SK-N-SH treated with all-trans-retinoic acid at 6 μM for 48 hours (cell line): ENCODE data around the gene SPANXN5.
"Not testable (repeated sequence)": the region's sequence is repeated elsewhere in the genome, so short reads cannot be mapped to it uniquely, and the experiment has no call there.

Experiments
- ATAC-seq: fragments of 200-7000 bp; cut with Tn5 transposase; 3 replicates; pipeline ENCODE4 v1.9.1; 2020; ENCODE audit warnings: mild to moderate bottlenecking, moderate library complexity
- ARNTL ChIP-seq: fragments of 450-650 bp; formaldehyde crosslinking; IDR thresholded peaks from 2 replicates; pipeline ENCODE4 v1.5.0; 2020; ENCODE audit warnings: low read depth, mild to moderate bottlenecking, moderate library complexity, borderline replicate concordance
- BACH2 ChIP-seq: fragments of 250-450 bp; sonication (Bioruptor Pico); IDR thresholded peaks from 2 replicates; pipeline ENCODE4 v1.9.0; 2021; ENCODE audit warnings: mild to moderate bottlenecking, borderline replicate concordance
- CSDC2 ChIP-seq: fragments of 250-450 bp; sonication (Bioruptor Pico); IDR thresholded peaks from 2 replicates; pipeline ENCODE4 v1.5.0; 2020; ENCODE audit warnings: mild to moderate bottlenecking, moderate library complexity
- ESRRG ChIP-seq: fragments of 250-450 bp; sonication (Bioruptor Pico); IDR thresholded peaks from 2 replicates; pipeline ENCODE4 v1.6.1; 2021; ENCODE audit warnings: mild to moderate bottlenecking
- GLIS3 ChIP-seq: fragments of 250-450 bp; sonication (Bioruptor Pico); IDR thresholded peaks from 2 replicates; pipeline ENCODE4 v1.5.0; 2020; ENCODE audit warnings: mild to moderate bottlenecking, moderate library complexity
- ISL1 ChIP-seq: fragments of 250-450 bp; sonication (Bioruptor Pico); IDR thresholded peaks from 2 replicates; pipeline ENCODE4 v2.1.2; 2022; ENCODE audit warnings: mild to moderate bottlenecking, moderate library complexity
- PPARA ChIP-seq: fragments of 250-450 bp; sonication (Bioruptor Pico); IDR thresholded peaks from 2 replicates; pipeline ENCODE4 v1.5.0; 2020; ENCODE audit warnings: mild to moderate bottlenecking, borderline replicate concordance
- SNAI2 ChIP-seq: fragments of 250-450 bp; sonication (Bioruptor Pico); IDR thresholded peaks from 2 replicates; pipeline ENCODE4 v1.5.0; 2020; ENCODE audit warnings: mild to moderate bottlenecking, moderate library complexity
- TCF4 ChIP-seq: fragments of 250-450 bp; sonication (Bioruptor Pico); IDR thresholded peaks from 2 replicates; pipeline ENCODE4 v1.8.0; 2021; ENCODE audit warnings: mild to moderate bottlenecking, moderate library complexity, borderline replicate concordance
- TOX ChIP-seq: fragments of 250-450 bp; sonication (Bioruptor Pico); IDR thresholded peaks from 2 replicates; pipeline ENCODE4 v1.8.0; 2021; ENCODE audit warnings: mild to moderate bottlenecking, moderate library complexity, borderline replicate concordance
- ZC3H10 ChIP-seq: fragments of 250-450 bp; sonication (Bioruptor Pico); IDR thresholded peaks from 2 replicates; pipeline ENCODE4 v1.5.1; 2021; ENCODE audit warnings: mild to moderate bottlenecking, moderate library complexity
- ZFP3 ChIP-seq: fragments of 250-450 bp; sonication (Bioruptor Pico); IDR thresholded peaks from 2 replicates; pipeline ENCODE4 v1.5.0; 2020; ENCODE audit warnings: mild to moderate bottlenecking, moderate library complexity
- ZFP30 ChIP-seq: fragments of 450-650 bp; formaldehyde crosslinking; IDR thresholded peaks from 2 replicates; pipeline ENCODE4 v1.5.0; 2022; ENCODE audit warnings: mild to moderate bottlenecking, moderate library complexity
- ZNF565 ChIP-seq: fragments of 450-650 bp; formaldehyde crosslinking; conservative IDR thresholded peaks from 2 replicates; pipeline ENCODE4 v1.5.0; 2020; ENCODE audit warnings: low read depth, mild to moderate bottlenecking, moderate library complexity
- ZNF70 ChIP-seq: fragments of 450-650 bp; formaldehyde crosslinking; IDR thresholded peaks from 2 replicates; pipeline ENCODE4 v1.5.0; 2020; ENCODE audit warnings: mild to moderate bottlenecking, moderate library complexity
- TF ChIP-seq, protein P1 (sequence below): fragments of 250-450 bp; sonication (Bioruptor Pico); IDR thresholded peaks from 2 replicates; pipeline ENCODE4 v1.8.0; 2020; ENCODE audit warnings: mild to moderate bottlenecking, moderate library complexity, borderline replicate concordance
- TF ChIP-seq, protein P2 (sequence below): fragments of 250-450 bp; sonication (Bioruptor Pico); IDR thresholded peaks from 2 replicates; pipeline ENCODE4 v1.5.1; 2020; ENCODE audit warnings: low read depth, mild to moderate bottlenecking, moderate library complexity
- TF ChIP-seq, protein P3 (sequence below): fragments of 250-450 bp; sonication (Bioruptor Pico); IDR thresholded peaks from 2 replicates; pipeline ENCODE4 v1.8.0; 2021; ENCODE audit warnings: low read depth, mild to moderate bottlenecking, moderate library complexity, borderline replicate concordance
- TF ChIP-seq, protein P4 (sequence below): fragments of 250-450 bp; sonication (Bioruptor Pico); IDR thresholded peaks from 2 replicates; pipeline ENCODE4 v1.5.0; 2020; ENCODE audit warnings: mild to moderate bottlenecking, moderate library complexity

SPANXN5 gene, protein sequence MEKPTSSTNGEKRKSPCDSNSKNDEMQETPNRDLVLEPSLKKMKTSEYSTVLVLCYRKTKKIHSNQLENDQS

DNA sequence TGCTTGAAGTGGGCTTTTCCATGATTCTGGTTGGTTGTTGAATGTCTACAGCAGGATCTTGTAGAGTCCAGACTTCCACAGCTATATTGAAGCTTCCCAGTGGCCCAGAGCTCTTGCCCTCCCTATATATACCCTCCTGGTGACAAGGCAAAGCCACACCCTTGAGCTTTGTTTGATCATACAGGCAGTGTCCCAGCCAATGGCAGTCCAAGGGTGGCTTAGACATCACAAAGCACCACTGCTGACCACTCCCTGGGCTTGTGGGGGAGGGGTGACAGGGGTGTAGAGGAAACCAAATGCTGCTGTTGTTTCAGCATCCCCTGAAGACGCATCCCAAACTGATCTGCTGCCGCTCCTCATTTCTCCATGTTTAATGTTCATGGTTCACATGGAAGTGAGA lies at the start of gene SPANXN5:
TSS of gene SPANXN5 (minus strand) at position 101 of the 400 bp plus-strand sequence. CDS start at position 22, 79 bp downstream.
- not testable (repeated sequence) for ATAC-seq

DNA sequence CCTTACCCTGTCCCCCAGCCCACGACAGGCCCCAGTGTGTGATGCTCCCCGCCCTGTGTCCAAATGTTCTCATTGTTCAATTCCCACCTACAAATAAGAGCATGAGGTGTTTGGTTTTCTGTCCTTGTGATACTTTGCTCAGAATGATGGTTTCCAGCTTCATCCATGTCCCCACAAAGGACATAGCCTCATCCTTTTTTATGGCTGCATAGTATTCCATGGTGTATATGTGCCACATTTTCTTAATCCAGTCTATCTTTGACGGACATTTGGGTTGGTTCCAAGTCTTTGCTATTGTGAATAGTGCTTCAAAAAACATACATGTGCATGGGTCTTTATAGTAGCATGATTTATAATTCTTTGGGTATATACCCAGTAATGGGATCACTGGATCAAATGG lies 46.4 kb upstream of the SPANXN5 start:
- ATAC-seq: not testable (repeated sequence)

DNA sequence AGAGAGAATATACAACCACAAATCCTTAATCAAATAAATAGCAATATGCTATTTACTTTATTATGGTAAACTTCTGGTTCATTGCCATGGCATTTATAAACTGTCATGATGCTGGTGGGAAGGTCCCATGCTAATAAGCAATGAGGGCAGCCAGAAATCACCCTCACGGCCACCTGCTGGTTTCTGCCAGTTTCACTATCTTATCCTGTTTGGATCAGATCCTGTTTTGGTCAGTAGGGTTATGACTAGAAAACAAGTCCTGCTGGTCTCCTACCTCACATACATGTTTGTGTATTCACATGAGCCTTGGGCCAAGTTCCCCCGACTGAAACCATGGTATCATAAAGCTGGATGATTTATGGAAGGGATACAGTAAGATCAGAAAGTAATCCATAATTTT lies 41.9 kb upstream of the SPANXN5 start:
- no peak for ATAC-seq
- TF ChIP-seq, protein P1, sequence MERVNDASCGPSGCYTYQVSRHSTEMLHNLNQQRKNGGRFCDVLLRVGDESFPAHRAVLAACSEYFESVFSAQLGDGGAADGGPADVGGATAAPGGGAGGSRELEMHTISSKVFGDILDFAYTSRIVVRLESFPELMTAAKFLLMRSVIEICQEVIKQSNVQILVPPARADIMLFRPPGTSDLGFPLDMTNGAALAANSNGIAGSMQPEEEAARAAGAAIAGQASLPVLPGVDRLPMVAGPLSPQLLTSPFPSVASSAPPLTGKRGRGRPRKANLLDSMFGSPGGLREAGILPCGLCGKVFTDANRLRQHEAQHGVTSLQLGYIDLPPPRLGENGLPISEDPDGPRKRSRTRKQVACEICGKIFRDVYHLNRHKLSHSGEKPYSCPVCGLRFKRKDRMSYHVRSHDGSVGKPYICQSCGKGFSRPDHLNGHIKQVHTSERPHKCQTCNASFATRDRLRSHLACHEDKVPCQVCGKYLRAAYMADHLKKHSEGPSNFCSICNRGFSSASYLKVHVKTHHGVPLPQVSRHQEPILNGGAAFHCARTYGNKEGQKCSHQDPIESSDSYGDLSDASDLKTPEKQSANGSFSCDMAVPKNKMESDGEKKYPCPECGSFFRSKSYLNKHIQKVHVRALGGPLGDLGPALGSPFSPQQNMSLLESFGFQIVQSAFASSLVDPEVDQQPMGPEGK: no peak
- TF ChIP-seq ISL1 (no peak), ZC3H10 (CRISPR knock-in tag) (no peak), ZNF70 (no peak), ZFP3 (CRISPR knock-in tag) (no peak), ZNF565 (CRISPR knock-in tag) (no peak), ARNTL (no peak)
- TF ChIP-seq, all 23 proteins: peak for 0

DNA sequence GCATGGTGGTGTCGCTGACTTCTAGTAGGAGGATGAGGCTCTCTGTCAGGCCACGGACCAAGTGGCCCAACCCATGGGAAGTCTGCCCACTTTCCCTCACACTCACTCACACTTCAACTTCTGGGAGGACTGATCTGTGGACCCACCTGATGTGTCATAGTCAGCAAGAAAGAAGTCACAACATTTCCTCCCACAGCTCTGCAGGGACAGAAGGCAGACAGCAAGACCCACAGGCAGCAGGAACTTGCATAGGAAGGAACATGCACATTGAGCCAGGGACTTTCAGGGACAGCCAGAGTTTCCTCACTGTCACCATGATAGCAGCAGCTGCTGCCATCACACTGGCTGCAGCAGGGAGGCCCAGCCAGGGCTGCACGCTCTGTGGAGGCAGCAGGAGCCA lies 33.3 kb upstream of the SPANXN5 start:
- ATAC-seq: no peak
- no peak for TF ChIP-seq SNAI2 (CRISPR knock-in tag)
- TF ChIP-seq ZFP30 (CRISPR knock-in tag): no peak
- TF ChIP-seq, protein P2, sequence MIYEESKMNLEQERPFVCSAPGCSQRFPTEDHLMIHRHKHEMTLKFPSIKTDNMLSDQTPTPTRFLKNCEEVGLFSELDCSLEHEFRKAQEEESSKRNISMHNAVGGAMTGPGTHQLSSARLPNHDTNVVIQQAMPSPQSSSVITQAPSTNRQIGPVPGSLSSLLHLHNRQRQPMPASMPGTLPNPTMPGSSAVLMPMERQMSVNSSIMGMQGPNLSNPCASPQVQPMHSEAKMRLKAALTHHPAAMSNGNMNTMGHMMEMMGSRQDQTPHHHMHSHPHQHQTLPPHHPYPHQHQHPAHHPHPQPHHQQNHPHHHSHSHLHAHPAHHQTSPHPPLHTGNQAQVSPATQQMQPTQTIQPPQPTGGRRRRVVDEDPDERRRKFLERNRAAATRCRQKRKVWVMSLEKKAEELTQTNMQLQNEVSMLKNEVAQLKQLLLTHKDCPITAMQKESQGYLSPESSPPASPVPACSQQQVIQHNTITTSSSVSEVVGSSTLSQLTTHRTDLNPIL: no peak
- no peak for TF ChIP-seq ARNTL
- no peak for TF ChIP-seq ESRRG (CRISPR knock-in tag)
- no peak for TF ChIP-seq TCF4 (CRISPR knock-in tag)
- TF ChIP-seq, protein P1: no peak
- no peak for TF ChIP-seq GLIS3 (CRISPR knock-in tag)
- no peak for TF ChIP-seq CSDC2 (CRISPR knock-in tag)
- TF ChIP-seq, protein P3, sequence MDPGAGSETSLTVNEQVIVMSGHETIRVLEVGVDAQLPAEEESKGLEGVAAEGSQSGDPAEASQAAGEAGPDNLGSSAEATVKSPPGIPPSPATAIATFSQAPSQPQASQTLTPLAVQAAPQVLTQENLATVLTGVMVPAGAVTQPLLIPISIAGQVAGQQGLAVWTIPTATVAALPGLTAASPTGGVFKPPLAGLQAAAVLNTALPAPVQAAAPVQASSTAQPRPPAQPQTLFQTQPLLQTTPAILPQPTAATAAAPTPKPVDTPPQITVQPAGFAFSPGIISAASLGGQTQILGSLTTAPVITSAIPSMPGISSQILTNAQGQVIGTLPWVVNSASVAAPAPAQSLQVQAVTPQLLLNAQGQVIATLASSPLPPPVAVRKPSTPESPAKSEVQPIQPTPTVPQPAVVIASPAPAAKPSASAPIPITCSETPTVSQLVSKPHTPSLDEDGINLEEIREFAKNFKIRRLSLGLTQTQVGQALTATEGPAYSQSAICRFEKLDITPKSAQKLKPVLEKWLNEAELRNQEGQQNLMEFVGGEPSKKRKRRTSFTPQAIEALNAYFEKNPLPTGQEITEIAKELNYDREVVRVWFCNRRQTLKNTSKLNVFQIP (CRISPR knock-in tag): no peak
- no peak for TF ChIP-seq ISL1
- TF ChIP-seq PPARA (CRISPR knock-in tag): no peak
- TF ChIP-seq, all 23 proteins: peak for 0

DNA sequence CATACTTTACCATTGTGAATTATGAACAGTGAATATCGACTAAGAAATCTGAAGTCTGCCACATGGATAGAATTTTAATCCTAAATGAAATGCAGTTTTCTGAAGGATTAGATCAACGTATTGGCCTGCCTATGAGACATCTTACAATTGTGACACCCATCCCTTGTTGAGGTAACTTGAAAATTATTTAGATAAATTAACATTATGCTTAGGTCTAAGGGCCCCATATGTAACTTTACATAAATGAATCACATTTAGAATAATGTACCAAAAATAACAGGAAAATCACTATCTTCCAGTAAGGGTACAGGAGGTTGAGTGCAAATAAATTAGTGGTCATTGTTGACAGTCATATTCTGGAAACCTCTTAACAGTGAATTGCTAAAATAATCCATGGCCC lies 27.4 kb upstream of the SPANXN5 start:
- TF ChIP-seq PPARA (CRISPR knock-in tag) (no peak), GLIS3 (CRISPR knock-in tag) (no peak), ZNF565 (CRISPR knock-in tag) (no peak), CSDC2 (CRISPR knock-in tag) (no peak), ZFP30 (CRISPR knock-in tag) (no peak), BACH2 (CRISPR knock-in tag) (no peak), TOX (CRISPR knock-in tag) (no peak)
- TF ChIP-seq, protein P2: no peak
- TF ChIP-seq, protein P1: no peak
- TF ChIP-seq, protein P4, sequence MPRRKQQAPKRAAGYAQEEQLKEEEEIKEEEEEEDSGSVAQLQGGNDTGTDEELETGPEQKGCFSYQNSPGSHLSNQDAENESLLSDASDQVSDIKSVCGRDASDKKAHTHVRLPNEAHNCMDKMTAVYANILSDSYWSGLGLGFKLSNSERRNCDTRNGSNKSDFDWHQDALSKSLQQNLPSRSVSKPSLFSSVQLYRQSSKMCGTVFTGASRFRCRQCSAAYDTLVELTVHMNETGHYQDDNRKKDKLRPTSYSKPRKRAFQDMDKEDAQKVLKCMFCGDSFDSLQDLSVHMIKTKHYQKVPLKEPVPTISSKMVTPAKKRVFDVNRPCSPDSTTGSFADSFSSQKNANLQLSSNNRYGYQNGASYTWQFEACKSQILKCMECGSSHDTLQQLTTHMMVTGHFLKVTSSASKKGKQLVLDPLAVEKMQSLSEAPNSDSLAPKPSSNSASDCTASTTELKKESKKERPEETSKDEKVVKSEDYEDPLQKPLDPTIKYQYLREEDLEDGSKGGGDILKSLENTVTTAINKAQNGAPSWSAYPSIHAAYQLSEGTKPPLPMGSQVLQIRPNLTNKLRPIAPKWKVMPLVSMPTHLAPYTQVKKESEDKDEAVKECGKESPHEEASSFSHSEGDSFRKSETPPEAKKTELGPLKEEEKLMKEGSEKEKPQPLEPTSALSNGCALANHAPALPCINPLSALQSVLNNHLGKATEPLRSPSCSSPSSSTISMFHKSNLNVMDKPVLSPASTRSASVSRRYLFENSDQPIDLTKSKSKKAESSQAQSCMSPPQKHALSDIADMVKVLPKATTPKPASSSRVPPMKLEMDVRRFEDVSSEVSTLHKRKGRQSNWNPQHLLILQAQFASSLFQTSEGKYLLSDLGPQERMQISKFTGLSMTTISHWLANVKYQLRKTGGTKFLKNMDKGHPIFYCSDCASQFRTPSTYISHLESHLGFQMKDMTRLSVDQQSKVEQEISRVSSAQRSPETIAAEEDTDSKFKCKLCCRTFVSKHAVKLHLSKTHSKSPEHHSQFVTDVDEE (CRISPR knock-in tag): no peak
- no peak for ATAC-seq
